ENCODE measurements around the gene CATSPER3. TPM values are rescaled to one million over a fixed set of nuclear protein-coding genes. Genes with fewer than 3 reads are reported as not detected.

Gene CATSPER3
- total RNA-seq, 1 experiment from 2014 or later, result 0.50 TPM

DNA sequence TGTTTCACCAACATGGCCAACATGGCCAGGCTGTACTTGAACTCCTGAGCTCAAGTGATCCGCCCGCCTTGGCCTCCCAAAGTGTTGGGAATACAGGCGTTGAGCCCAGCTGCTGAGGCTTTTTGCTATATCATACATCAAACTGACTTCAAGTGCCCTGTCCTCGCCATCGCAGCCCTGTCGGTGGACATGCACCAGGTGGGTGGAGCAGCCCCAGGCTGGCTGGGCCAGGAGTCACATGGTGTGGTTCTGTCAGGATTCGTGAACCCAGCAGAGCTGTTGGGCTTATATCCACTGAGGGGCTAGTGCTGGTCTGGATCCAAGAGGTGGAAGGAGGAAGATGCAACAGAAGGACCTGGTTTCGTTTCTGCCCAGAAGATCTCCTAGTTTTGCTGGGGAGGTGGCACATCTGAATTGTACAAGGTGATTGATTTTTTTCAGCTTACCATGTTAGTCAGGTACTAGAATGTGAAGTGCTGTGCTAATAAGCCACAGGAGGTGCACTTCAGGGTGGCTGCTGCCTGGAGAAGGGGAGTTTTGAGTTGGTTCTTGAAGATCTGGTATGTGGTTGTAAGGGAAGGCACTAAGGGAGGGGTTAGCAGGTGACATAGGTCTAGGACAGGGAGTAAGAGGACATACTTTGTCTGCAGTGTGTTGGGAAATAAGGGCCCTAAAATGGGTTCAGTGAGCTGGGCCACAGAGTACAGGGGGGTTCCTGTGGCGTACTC is 46.7 kb upstream of the CATSPER3 start:
- no peak overlapping the region for H2AFZ ChIP-seq (ENCODE audit: low read length)

More for the DNA sequence above, 46.7 kb upstream of the CATSPER3 start:
- no CpG with 5 or more reads among the region's 9 CpGs for WGBS (ENCODE audit: extremely low coverage, insufficient read length, low lambda C conversion rate)
- DNase-seq, result no peak
- no peak overlapping the region for H4K8ac ChIP-seq (replicated peaks; ENCODE audit: insufficient read length, low read depth, low read length)
- no peaks in the 10 kb centered on the region for H3K79me1 ChIP-seq (ENCODE audit: insufficient read depth, low read depth, low read length, poor library complexity, severe bottlenecking)
- no peaks in the 10 kb centered on the region for H3K23me2 ChIP-seq (ENCODE audit: insufficient read length, low read depth, low read length, poor library complexity, severe bottlenecking)
- no peak overlapping the region for H2BK20ac ChIP-seq (ENCODE audit: low read depth, low read length, poor library complexity, severe bottlenecking)
- Mint-ChIP-seq H3K36me3 (ENCODE audit: insufficient read depth in 1 of 3, low read depth in 3 of 3) (peaks cover 4 to 21% (median 15%) of the 10 kb centered on the region in 3 experiments; a peak in 5 of 7 replicates), H3K4me3 (no peak overlapping the region), H3K4me1 (peaks cover 4% of the 10 kb centered on the region in 2 experiments; a peak in 2 of 4 replicates), H3K27ac (no peak overlapping the region), H3K9me3 (no peaks in the 10 kb centered on the region), H3K27me3 (ENCODE audit: low read depth) (no peaks in the 10 kb centered on the region)
- H4K91ac ChIP-seq (ENCODE audit: insufficient read length, low read depth, low read length), result no peak overlapping the region
- H3K23ac ChIP-seq (ENCODE audit: insufficient read length, low read depth, low read length), result no peak overlapping the region
- H2BK12ac ChIP-seq (ENCODE audit: insufficient read length, low read depth, low read length), result no peak overlapping the region
- no peak overlapping the region for H3K4ac ChIP-seq (ENCODE audit: low read depth, low read length)
- no peak overlapping the region for H3T11ph ChIP-seq (ENCODE audit: low read length)
- H3K27me3 ChIP-seq (ENCODE audit: insufficient read depth, low read length), result no peaks in the 10 kb centered on the region
- H3K79me2 ChIP-seq (ENCODE audit: insufficient read depth, low read length), result no peaks in the 10 kb centered on the region
- H2BK15ac ChIP-seq (ENCODE audit: low read depth, low read length), result no peak overlapping the region
- no peaks in the 10 kb centered on the region for H3K4me1 ChIP-seq (ENCODE audit: insufficient read depth, low read length)
- no peak overlapping the region for H4K5ac ChIP-seq (ENCODE audit: insufficient read length, low read depth, low read length)
- H2BK5ac ChIP-seq (ENCODE audit: insufficient read length, low read length), result no peak overlapping the region
- no peaks in the 10 kb centered on the region for H3K9me3 ChIP-seq (ENCODE audit: control insufficient read depth, low read depth, low read length)
- H3K27ac ChIP-seq (ENCODE audit: insufficient read length, low read depth, low read length), result no peak overlapping the region
- no peak overlapping the region for H3K9ac ChIP-seq (ENCODE audit: extremely low read depth, insufficient read length, low read length)
- no peak overlapping the region for H2AK5ac ChIP-seq (ENCODE audit: insufficient read length, low read length)
- no peak overlapping the region for H2BK120ac ChIP-seq (ENCODE audit: low read depth, low read length, poor library complexity, severe bottlenecking)
- H3K18ac ChIP-seq (ENCODE audit: insufficient read length, low read depth, low read length), result no peak overlapping the region
- TF ChIP-seq, protein P1, sequence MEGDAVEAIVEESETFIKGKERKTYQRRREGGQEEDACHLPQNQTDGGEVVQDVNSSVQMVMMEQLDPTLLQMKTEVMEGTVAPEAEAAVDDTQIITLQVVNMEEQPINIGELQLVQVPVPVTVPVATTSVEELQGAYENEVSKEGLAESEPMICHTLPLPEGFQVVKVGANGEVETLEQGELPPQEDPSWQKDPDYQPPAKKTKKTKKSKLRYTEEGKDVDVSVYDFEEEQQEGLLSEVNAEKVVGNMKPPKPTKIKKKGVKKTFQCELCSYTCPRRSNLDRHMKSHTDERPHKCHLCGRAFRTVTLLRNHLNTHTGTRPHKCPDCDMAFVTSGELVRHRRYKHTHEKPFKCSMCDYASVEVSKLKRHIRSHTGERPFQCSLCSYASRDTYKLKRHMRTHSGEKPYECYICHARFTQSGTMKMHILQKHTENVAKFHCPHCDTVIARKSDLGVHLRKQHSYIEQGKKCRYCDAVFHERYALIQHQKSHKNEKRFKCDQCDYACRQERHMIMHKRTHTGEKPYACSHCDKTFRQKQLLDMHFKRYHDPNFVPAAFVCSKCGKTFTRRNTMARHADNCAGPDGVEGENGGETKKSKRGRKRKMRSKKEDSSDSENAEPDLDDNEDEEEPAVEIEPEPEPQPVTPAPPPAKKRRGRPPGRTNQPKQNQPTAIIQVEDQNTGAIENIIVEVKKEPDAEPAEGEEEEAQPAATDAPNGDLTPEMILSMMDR (conservative IDR thresholded peaks at IDR 0.05), result no peak
- no peaks in the 10 kb centered on the region for H4K20me1 ChIP-seq (ENCODE audit: control insufficient read depth, insufficient read depth, insufficient read length)
- no peak overlapping the region for H3K4me2 ChIP-seq (ENCODE audit: insufficient read depth, insufficient read length, low read length)
- no peak overlapping the region for H3K14ac ChIP-seq (ENCODE audit: insufficient read depth, low read length)
- no peak overlapping the region for H3K56ac ChIP-seq (ENCODE audit: insufficient read length, low read depth, low read length)

All from H9 (cell line).